ENCODE measurements around the gene NEU3.
"Not testable (repeated sequence)": the region's sequence is repeated elsewhere in the genome, so short reads cannot be mapped to it uniquely, and the experiment has no call there.

Gene NEU3

GRCh38 chr11:75035911-75036565 is 47.3 kb downstream of the NEU3 start:
- H3K4me3 ChIP-seq (ENCODE audit: low read length): no peak overlapping the region
- no peak for TF ChIP-seq CTCF (conservative IDR thresholded peaks at IDR 0.05; ENCODE audit: low read length)
- no peak for DNase-seq (ENCODE audit: low read depth)

- H3K4me3 ChIP-seq (ENCODE audit: low read length): no peak overlapping the region
- no peak for TF ChIP-seq CTCF (conservative IDR thresholded peaks at IDR 0.05; ENCODE audit: low read length)
- DNase-seq (ENCODE audit: low read depth): no peak
Observed at GRCh38 chr11:75040167-75040770, 51.5 kb downstream of the NEU3 start.

GRCh38 chr11:75041263-75041662 is 52.5 kb downstream of the NEU3 start:
- no peak overlapping the region for H3K4me3 ChIP-seq (ENCODE audit: low read length)
- no peak for TF ChIP-seq CTCF (conservative IDR thresholded peaks at IDR 0.05; ENCODE audit: low read length)
- DNase-seq (ENCODE audit: low read depth): no peak

- not testable (repeated sequence) for H3K4me3 ChIP-seq (ENCODE audit: low read length); DNase-seq (ENCODE audit: low read depth)
Observed at GRCh38 chr11:75041821-75042220, 53.1 kb downstream of the NEU3 start.

GRCh38 chr11:75044381-75045170 is 55.8 kb downstream of the NEU3 start:
- not testable (repeated sequence) for DNase-seq (ENCODE audit: low read depth); H3K4me3 ChIP-seq (ENCODE audit: low read length)

- not testable (repeated sequence) for DNase-seq (ENCODE audit: low read depth); H3K4me3 ChIP-seq (ENCODE audit: low read length)
Observed at GRCh38 chr11:75046668-75047067, 57.9 kb downstream of the NEU3 start.

- no peak for TF ChIP-seq CTCF (conservative IDR thresholded peaks at IDR 0.05; ENCODE audit: low read length)
Observed at GRCh38 chr11:75047191-75047590, 58.5 kb downstream of the NEU3 start.

GRCh38 chr11:75049501-75050266 is 61.0 kb downstream of the NEU3 start:
- not testable (repeated sequence) for DNase-seq (ENCODE audit: low read depth); H3K4me3 ChIP-seq (ENCODE audit: low read length)

More at GRCh38 chr11:75047191-75047590, 58.5 kb downstream of the NEU3 start:
- DNase-seq (ENCODE audit: low read depth): no peak
- no peak overlapping the region for H3K4me3 ChIP-seq (ENCODE audit: low read length)

GRCh38 chr11:75050516-75050915 is 61.8 kb downstream of the NEU3 start:
- no peak for TF ChIP-seq CTCF (conservative IDR thresholded peaks at IDR 0.05; ENCODE audit: low read length)
- H3K4me3 ChIP-seq (ENCODE audit: low read length): no peak overlapping the region
- no peak for DNase-seq (ENCODE audit: low read depth)

Measured in AG10803 (cell line).